Activated CD4-positive, alpha-beta T cell treated with anti-CD3 and anti-CD28 coated beads, Interleukin-2, amount 50 U/mL, for 4 hours (primary cell): ENCODE data around the gene BRAP.
A peak's percentile ranks its signal among the peaks of the same experiment; 100 is the strongest.
"Not testable (repeated sequence)": the region's sequence is repeated elsewhere in the genome, so short reads cannot be mapped to it uniquely, and the experiment has no call there.

ENCODE experiments used
- DNase-seq, 2 experiments: peaks; one replicate each; pipeline ENCODE4 v3.0.0-alpha.2; 2020

The BRAP gene

GRCh38 chr12:111605911-111606766, 79.6 kb downstream of the BRAP start:
- no peak for DNase-seq

DNA sequence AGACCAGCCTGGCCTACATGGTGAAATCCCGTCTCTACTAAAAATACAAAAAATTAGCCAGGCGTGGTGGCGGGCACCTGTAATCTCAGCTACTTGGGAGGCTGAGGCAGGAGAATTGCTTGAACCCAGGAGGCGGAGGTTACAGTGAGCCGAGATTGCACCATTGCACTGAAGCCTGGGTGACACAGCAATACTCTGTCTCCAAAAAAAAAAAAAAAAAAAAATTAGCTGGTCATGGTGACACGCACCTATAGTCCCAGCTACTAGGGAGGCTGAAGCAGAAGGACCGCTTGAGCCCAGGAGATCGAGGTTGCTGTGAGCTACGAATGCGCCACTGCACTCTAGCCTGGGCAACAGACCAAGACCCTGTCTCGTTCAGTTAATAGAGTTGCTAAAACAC, 82.9 kb downstream of the BRAP start:
- DNase-seq: not testable (repeated sequence)

DNA sequence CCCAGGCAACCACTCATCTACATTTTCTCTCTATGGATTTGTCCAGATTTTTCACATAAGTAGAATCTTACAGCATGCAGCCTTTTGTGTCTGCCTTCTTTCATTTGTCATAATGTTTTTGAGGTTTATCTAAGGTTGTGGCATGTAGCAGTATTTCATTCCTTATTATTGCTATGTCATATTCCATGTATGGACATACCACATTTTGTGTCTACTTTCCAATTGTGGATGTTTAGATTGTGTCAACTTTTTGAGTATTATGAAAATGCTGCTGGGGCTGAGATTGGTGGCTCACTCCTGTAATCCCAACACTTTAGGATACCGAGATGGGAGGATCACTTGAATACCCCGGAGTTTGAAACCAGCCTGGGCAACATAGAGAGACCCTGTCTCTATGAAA, 83.4 kb downstream of the BRAP start:
- DNase-seq: no peak

DNA sequence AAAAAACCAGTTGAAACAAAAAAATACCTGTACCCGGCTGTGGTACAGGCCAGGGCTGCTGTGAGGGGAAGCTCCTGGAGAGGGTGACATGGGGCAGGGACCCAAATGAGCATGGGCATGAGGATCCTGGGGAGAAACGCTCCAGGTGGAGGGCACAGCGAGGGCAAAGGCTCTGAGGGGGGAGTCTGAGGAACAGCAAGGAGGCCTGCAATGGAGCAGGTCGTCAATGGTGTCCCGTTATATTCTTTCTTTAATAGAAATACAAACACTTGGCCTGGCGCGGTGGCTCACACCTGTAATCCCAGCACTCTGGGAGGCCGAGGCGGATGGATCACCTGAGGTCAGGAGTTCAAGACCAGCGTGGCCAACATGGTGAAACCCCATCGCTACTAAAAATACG, 84.8 kb downstream of the BRAP start:
- DNase-seq: not testable (repeated sequence)

DNA sequence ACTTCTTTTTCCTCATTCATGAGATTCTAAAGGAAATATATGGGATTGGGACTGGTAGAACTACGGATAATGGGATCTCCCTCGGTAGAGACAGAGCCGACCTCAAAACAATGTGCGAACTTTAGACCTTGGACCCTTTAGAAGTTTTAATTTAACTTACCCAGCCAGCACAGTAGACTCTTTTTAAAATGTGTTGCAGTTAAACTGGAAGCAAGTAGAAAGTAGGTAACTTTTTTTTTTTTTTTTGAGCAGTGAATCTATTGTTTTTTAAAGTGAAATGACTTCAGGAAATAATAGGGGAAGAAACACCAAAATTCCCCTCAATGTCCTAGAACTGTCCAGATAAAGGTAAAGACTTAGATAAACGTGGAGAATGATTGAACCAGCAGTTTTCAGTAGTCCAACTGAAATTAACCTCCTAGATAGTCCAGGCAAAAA, 85.5 kb downstream of the BRAP start:
- DNase-seq: no peak

DNA sequence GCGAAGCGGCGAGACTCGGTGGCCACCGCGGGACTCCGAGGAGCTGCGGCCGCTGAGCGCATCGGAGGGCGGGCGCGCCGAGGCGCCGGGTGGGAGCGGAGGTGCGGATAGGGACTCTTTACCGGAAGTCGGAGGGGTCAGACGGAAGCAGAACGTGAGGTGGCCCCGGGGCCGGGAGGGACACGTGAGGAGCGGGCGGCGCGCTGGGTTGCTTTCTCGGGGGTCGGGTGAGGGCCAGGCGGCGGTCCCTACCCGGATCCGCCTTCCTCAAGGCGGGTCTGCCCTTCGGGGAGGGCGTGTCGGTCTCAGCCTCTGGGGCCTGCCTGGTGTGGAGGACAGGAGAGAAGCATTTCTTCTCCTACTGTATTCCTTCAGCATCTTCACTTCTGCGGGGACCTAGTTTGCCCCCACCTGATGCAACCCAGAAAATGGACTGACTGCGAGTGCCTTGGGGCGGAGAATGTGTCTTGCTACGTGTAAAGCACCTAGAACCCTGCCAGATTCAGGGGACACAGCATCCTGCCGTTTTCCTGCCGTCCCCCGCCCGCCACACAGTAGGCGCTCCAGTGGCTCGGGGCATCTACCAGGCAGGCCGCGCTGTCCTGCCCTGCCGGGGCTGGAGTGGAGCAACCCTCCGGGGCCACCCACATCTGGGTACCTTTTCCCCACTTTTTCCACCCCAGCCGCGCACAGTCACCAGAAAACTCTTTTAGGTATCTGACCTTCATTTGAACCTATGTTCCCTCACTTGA, 86.1 kb downstream of the BRAP start:
- peak; percentile 78 for DNase-seq

DNA sequence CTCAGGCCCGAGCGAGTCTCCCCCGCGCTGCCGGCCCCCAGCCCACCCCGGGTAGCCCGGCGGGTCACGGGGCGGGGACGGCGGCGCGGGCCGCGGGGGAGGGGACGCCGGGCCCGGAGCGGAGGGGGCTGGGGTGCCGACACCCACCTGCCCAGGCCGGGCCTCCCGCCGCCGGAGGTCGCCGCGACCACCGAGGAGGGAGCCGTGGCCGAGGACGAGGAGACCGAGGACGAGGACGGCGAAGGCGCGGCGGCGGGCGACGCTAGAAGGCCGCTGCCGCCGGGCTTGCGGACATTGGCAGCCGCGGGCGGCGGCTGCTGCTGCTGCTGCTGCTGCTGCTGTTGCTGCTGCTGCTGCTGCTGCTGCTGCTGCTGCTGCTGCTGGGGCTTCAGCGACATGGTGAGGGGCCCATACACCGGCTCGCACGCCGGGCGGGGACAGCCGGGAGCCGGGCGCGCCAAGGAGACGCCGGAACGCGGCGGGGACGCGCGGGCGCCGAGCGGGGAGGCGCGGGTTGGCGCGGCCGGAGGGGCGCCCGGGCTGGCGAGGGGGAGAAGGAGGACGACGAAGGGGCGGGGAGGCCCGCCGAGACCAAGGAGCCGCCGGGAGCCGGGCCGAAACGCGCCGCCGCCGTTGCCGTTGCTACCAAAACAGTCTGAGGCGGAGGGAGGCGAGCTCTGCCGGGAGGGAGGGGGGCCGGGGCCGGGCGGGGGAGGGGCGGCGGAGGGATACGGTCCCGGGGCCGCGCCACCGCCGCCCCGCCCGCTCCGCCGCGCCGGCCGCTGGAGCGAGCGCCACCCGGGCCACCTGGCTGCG, 86.9 kb downstream of the BRAP start, which contains the start of gene ATXN2:
Gene ATXN2, minus strand, starts transcription at position 679 of the 816 bp plus-strand sequence. Its CDS starts 281 bp downstream, at position 398.
- DNase-seq: peak; percentile 52 to 62

GRCh38 chr12:111597831-111598636, 87.7 kb downstream of the BRAP start:
- DNase-seq: peak in 1 of 2 experiments; percentile 2

DNA sequence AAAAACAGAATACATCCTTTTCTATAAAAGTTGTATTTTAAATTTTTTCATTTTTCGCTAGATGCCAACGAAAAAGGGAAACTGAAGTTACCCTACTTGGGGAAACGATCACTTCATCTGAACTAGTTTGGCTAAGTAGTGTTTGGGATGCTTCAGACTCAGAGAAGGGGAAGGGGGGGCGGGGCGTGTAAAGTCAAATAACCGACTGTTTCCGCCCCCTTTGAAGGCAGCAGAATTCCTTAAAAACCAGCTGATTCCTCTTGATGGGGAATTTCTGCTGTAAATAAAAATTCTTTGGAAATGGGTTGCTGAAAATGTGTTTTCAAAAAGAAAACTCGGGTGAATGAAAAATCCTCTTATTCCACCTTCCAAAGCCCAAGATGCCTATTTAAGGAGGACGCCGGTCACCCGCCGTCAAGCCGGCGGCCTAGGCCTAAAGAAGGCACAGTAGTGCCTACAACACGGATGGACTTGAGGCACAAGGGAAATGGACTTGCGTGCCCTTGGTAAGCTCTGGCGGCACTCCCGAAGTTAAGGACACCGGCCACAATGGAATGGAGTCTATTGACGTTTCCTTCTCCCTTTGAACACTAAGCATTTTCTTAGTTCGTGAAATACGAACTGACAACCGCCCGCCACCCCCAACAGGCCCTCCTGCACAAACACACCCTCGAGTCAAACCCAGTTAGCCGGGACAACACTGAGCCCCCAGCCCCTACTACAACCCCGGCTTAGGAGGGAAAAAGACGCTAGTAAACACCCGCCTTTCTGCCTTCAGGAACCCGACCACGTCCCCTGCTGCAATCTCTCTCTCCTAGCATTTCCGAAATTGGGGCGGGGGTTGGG, 88.5 kb downstream of the BRAP start:
- DNase-seq: peak in 1 of 2 experiments; percentile 4

DNA sequence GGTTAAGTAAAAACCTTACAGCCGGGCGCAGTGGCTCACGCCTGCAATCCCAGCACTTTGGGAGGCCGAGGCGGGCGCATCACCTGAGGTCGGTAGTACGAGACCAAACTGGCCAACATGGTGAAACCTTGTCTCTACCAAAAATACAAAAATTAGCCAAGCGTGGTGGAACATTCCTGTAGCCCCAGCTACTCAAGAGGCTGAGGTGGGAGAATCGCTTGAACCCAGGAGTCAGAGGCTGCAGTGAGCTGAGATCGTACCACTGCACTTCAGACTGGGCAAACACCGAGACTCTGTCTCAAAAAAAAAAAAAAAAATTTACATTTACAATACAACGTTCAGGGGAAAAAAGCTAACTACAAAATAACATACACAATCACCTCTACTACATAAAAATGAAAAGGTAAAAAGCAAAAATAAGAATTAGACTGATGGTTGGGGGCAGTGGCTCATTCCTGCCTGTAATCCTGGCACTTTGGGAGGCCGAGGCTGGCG, 90.4 kb downstream of the BRAP start:
- not testable (repeated sequence) for DNase-seq
